ENCODE data around the gene RC3H2.

Gene RC3H2

GRCh38 chr9:122904823-122905710, at the start of gene RC3H2:
Gene RC3H2, minus strand, starts transcription at chr9:122905359. Its CDS starts 7,850 bp downstream, at chr9:122897509.
- DNase-seq (ENCODE audit: low read depth): peak; percentile 90

- DNase-seq (ENCODE audit: low read depth): no peak
These were observed 49.1 kb upstream of the RC3H2 start for GRCh38 chr9:122954253-122954691.

- no peak for DNase-seq (ENCODE audit: low read depth)
These were observed 45.9 kb upstream of the RC3H2 start for GRCh38 chr9:122951056-122951455.

GRCh38 chr9:122950263-122950662, 45.1 kb upstream of the RC3H2 start:
- no peak for DNase-seq (ENCODE audit: low read depth)

GRCh38 chr9:122949696-122950095, 44.5 kb upstream of the RC3H2 start:
- DNase-seq (ENCODE audit: low read depth): no peak

GRCh38 chr9:122948313-122948712, 43.2 kb upstream of the RC3H2 start:
- DNase-seq (ENCODE audit: low read depth): no peak

GRCh38 chr9:122946461-122947005, 41.4 kb upstream of the RC3H2 start:
- no peak for DNase-seq (ENCODE audit: low read depth)

GRCh38 chr9:122944960-122945888, 40.1 kb upstream of the RC3H2 start:
- DNase-seq (ENCODE audit: low read depth): no peak

- DNase-seq (ENCODE audit: low read depth): no peak
These were observed 36.5 kb upstream of the RC3H2 start for GRCh38 chr9:122941582-122942234.

- peak; percentile 98 for DNase-seq (ENCODE audit: low read depth)
These were observed 35.8 kb upstream of the RC3H2 start, which contains the start of gene RABGAP1 for GRCh38 chr9:122940749-122941581. Gene RABGAP1, plus strand, starts transcription at chr9:122941020. Its CDS starts 16,040 bp downstream, at chr9:122957060.

GRCh38 chr9:122940454-122940748, 35.2 kb upstream of the RC3H2 start:
- DNase-seq (ENCODE audit: low read depth): no peak

GRCh38 chr9:122939601-122940000, 34.4 kb upstream of the RC3H2 start:
- no peak for DNase-seq (ENCODE audit: low read depth)

GRCh38 chr9:122936883-122937282, 31.7 kb upstream of the RC3H2 start:
- DNase-seq (ENCODE audit: low read depth): no peak

GRCh38 chr9:122936464-122936863, 31.3 kb upstream of the RC3H2 start:
- no peak for DNase-seq (ENCODE audit: low read depth)

- peak; percentile 87 for DNase-seq (ENCODE audit: low read depth)
These were observed 26.3 kb upstream of the RC3H2 start, which contains the start of gene ZBTB26 for GRCh38 chr9:122931226-122932121. Gene ZBTB26, minus strand, starts transcription at chr9:122931512. Its CDS starts 11,578 bp downstream, at chr9:122919934.

GRCh38 chr9:122930541-122931225, 25.5 kb upstream of the RC3H2 start:
- DNase-seq (ENCODE audit: low read depth): no peak

- no peak for DNase-seq (ENCODE audit: low read depth)
These were observed 24.7 kb upstream of the RC3H2 start for GRCh38 chr9:122929796-122930354.

GRCh38 chr9:122923947-122924346, 18.8 kb upstream of the RC3H2 start:
- DNase-seq (ENCODE audit: low read depth): no peak

GRCh38 chr9:122922713-122923112, 17.6 kb upstream of the RC3H2 start:
- DNase-seq (ENCODE audit: low read depth): no peak
